Breast epithelium (tissue), 3 donors: ENCODE data around the gene URGCP.

ENCODE experiments used
- POLR2A ChIP-seq: fragments of 450-650 bp; IDR thresholded peaks from one replicate; pipeline ENCODE4 v1.6.1; 2016; ENCODE audit warnings: antibody characterized with exemption, mild to moderate bottlenecking, moderate library complexity
- TF ChIP-seq, protein P1 (sequence below), 3 donors: fragments of 450-650 bp; IDR thresholded peaks; one replicate each; pipeline ENCODE4 v1.5.1; 2016 to 2017; ENCODE audit warnings: antibody characterized with exemption in 3 of 3, mild to moderate bottlenecking in 3 of 3, moderate library complexity in 3 of 3

GRCh38 chr7:43876976-43877745 is 29.2 kb downstream of the URGCP start:
- no peak for TF ChIP-seq POLR2A
- TF ChIP-seq, protein P1, sequence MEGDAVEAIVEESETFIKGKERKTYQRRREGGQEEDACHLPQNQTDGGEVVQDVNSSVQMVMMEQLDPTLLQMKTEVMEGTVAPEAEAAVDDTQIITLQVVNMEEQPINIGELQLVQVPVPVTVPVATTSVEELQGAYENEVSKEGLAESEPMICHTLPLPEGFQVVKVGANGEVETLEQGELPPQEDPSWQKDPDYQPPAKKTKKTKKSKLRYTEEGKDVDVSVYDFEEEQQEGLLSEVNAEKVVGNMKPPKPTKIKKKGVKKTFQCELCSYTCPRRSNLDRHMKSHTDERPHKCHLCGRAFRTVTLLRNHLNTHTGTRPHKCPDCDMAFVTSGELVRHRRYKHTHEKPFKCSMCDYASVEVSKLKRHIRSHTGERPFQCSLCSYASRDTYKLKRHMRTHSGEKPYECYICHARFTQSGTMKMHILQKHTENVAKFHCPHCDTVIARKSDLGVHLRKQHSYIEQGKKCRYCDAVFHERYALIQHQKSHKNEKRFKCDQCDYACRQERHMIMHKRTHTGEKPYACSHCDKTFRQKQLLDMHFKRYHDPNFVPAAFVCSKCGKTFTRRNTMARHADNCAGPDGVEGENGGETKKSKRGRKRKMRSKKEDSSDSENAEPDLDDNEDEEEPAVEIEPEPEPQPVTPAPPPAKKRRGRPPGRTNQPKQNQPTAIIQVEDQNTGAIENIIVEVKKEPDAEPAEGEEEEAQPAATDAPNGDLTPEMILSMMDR (IDR thresholded peaks at IDR 0.05), result no peak
